ENCODE data around the gene PTPRM. TPM values are rescaled to one million over a fixed set of nuclear protein-coding genes. Genes with fewer than 3 reads are reported as not detected.

Gene PTPRM
- total and polyA plus RNA-seq, 2 donors (not counting 3 experiments of a cell fraction or from before 2014, with no cell fraction given): 37.4 to 43.7 TPM

DNA sequence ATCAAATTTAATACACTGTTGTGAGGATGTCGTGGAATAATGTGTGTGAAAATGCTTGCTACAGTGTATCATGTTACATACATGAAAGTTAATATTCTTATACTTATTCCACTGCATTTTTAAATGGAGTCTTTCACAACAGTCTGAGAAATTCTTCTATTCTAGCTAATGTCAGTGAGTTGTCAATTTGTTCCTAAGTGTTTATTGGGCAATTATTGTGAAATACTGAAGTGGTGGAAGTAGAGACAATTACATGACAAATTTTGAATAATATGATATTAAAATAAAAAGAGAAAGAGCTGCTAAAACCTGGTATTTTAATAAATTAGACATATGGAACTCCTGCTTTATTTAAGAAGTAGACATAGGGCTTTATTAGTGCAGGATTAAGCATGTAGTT is 176.1 kb downstream of the PTPRM start:
- DNase-seq (ENCODE audit: low read depth, low spot score): no peak
- no peaks in the 10 kb centered on the region for H3K36me3 ChIP-seq (ENCODE audit: control insufficient read depth in 2 of 2, extremely low read depth in 1 of 2, insufficient read depth in 2 of 2, low read length in 2 of 2)
- H3K79me2 ChIP-seq (ENCODE audit: control insufficient read depth, insufficient read depth, low read length): no peaks in the 10 kb centered on the region
- H3K9ac ChIP-seq (replicated peaks; ENCODE audit: extremely low read depth, insufficient read depth, low read length): no peak overlapping the region
- H4K20me1 ChIP-seq (replicated peaks; ENCODE audit: control insufficient read depth, extremely low read depth, insufficient read depth, low read length): no peaks in the 10 kb centered on the region
- ChIA-PET CTCF (interaction anchor here (1.0 kb wide), 1 partner anchor 168 kb away, joined by 4 read pairs; no protein-coding TSS in a partner anchor), POLR2A (interaction anchor here (0.6 kb wide), 1 partner anchor 234 kb away, joined by 3 read pairs; no protein-coding TSS in a partner anchor)
- no peak for TF ChIP-seq MYC (IDR thresholded peaks at IDR 0.05; ENCODE audit: low read depth, low read length)
- no peaks in the 10 kb centered on the region for H3K27me3 ChIP-seq (ENCODE audit: control insufficient read depth in 2 of 2, insufficient read depth in 2 of 2, low read length in 2 of 2)
- intact Hi-C loops (cut with micrococcal nuclease) (loop anchor here (10.0 kb wide), 1 partner anchor 368 kb away; no protein-coding TSS in a partner anchor), dilution Hi-C loops (cut with MboI; ENCODE audit: extremely low pct_ligation_motif_present, low sequenced_read_pairs) (no loop called here)
- H3K9me3 ChIP-seq (replicated peaks; ENCODE audit: control insufficient read depth, insufficient read depth, low read length): no peaks in the 10 kb centered on the region
- no peak overlapping the region for H3K4me3 ChIP-seq (replicated peaks in 1 of 3; ENCODE audit: insufficient read depth in 1 of 3, low read depth in 1 of 3, low read length in 3 of 3)
- H3K4me1 ChIP-seq (ENCODE audit: control insufficient read depth, extremely low read depth, insufficient read depth, low read length): peaks cover 4% of the 10 kb centered on the region
- FAIRE-seq: no peak
- no TSS peak for BruUV-seq (replicated peaks)
- no peak overlapping the region for H3K4me2 ChIP-seq (ENCODE audit: insufficient read depth, low read length)
- no peak overlapping the region for H2AFZ ChIP-seq (ENCODE audit: low read depth, low read length)
- H3K9me1 ChIP-seq (replicated peaks; ENCODE audit: control insufficient read depth, extremely low read depth, insufficient read depth, low read length): no peaks in the 10 kb centered on the region
- no peak overlapping the region for H3K27ac ChIP-seq (ENCODE audit: insufficient read depth, low read depth, low read length)

GRCh38 chr18:7746106-7746505 is 179.0 kb downstream of the PTPRM start:
- Histone ChIP-seq H3K27me3 (ENCODE audit: control insufficient read depth in 2 of 2, insufficient read depth in 2 of 2, low read length in 2 of 2) (no peaks in the 10 kb centered on the region), H3K9me3 (replicated peaks; ENCODE audit: control insufficient read depth, insufficient read depth, low read length) (no peaks in the 10 kb centered on the region), H3K9me1 (replicated peaks; ENCODE audit: control insufficient read depth, extremely low read depth, insufficient read depth, low read length) (no peaks in the 10 kb centered on the region), H3K4me1 (ENCODE audit: control insufficient read depth, extremely low read depth, insufficient read depth, low read length) (peaks cover 28% of the 10 kb centered on the region), H3K27ac (ENCODE audit: insufficient read depth, low read depth, low read length) (no peak overlapping the region), H2AFZ (ENCODE audit: low read depth, low read length) (no peak overlapping the region), H3K9ac (replicated peaks; ENCODE audit: extremely low read depth, insufficient read depth, low read length) (no peak overlapping the region), H3K4me2 (ENCODE audit: insufficient read depth, low read length) (no peak overlapping the region), H3K36me3 (ENCODE audit: control insufficient read depth in 2 of 2, extremely low read depth in 1 of 2, insufficient read depth in 2 of 2, low read length in 2 of 2) (no peaks in the 10 kb centered on the region), H4K20me1 (replicated peaks; ENCODE audit: control insufficient read depth, extremely low read depth, insufficient read depth, low read length) (no peaks in the 10 kb centered on the region), H3K4me3 (replicated peaks in 1 of 3; ENCODE audit: insufficient read depth in 1 of 3, low read depth in 1 of 3, low read length in 3 of 3) (no peak overlapping the region), H3K79me2 (ENCODE audit: control insufficient read depth, insufficient read depth, low read length) (no peaks in the 10 kb centered on the region)
- ChIA-PET POLR2A (no interaction called here), CTCF (no interaction called here)
- FAIRE-seq: no peak
- intact Hi-C loops (cut with micrococcal nuclease): loop anchor here (5.0 to 10.0 kb wide), 2 partner anchors 179 to 371 kb away; partner anchors contain the start of gene PTPRM
- dilution Hi-C loops (cut with MboI; ENCODE audit: extremely low pct_ligation_motif_present, low sequenced_read_pairs): no loop called here
- BruUV-seq (replicated peaks): no TSS peak
- TF ChIP-seq FOS (IDR thresholded peaks at IDR 0.05; ENCODE audit: borderline replicate concordance, insufficient read depth, low read length) (no peak), MAX (IDR thresholded peaks at IDR 0.05; ENCODE audit: insufficient read depth, insufficient read length) (no peak), CTCF (IDR thresholded peaks at IDR 0.05; ENCODE audit: extremely low read depth in 1 of 2, insufficient read depth in 1 of 2, low read depth in 1 of 2, low read length in 2 of 2) (no peak), GATA2 (IDR thresholded peaks at IDR 0.05; ENCODE audit: insufficient read depth, insufficient read length, low read depth, low read length) (no peak), MYC (IDR thresholded peaks at IDR 0.05; ENCODE audit: low read depth, low read length) (no peak), JUN (IDR thresholded peaks at IDR 0.05; ENCODE audit: borderline replicate concordance, insufficient read depth, insufficient read length, low read depth) (no peak)
- DNase-seq (ENCODE audit: low read depth, low spot score): no peak

Measured in endothelial cell of umbilical vein (primary cell).